ENCODE measurements around the gene RFXANK. TPM values are rescaled to one million over a fixed set of nuclear protein-coding genes. Genes with fewer than 3 reads are reported as not detected.

Gene RFXANK
- total RNA-seq, 1 experiment from 2014 or later: 78.7 TPM

GRCh38 chr19:19209372-19209771 is 17.3 kb downstream of the RFXANK start:
- DNase-seq (ENCODE audit: low spot score) (no peak), ATAC-seq (no peak)
- H3K27me3 Mint-ChIP-seq (ENCODE audit: low read depth): peaks cover 94% of the 10 kb centered on the region
- H3K4me3 Mint-ChIP-seq: no peak overlapping the region
- H3K9me3 Mint-ChIP-seq: peaks cover 7% of the 10 kb centered on the region; the same call in 1 of the 2 replicates
- H3K4me1 Mint-ChIP-seq: peaks cover 16% of the 10 kb centered on the region
- TF ChIP-seq EMX1 (CRISPR knock-in tag; IDR thresholded peaks at IDR 0.05): no peak
- TF ChIP-seq NFATC4 (CRISPR knock-in tag; IDR thresholded peaks at IDR 0.05): no peak
- TF ChIP-seq ERG (CRISPR knock-in tag; IDR thresholded peaks at IDR 0.05): no peak
- no peak for TF ChIP-seq NR1H2 (CRISPR knock-in tag; IDR thresholded peaks at IDR 0.05)
- no peak for TF ChIP-seq TEAD1 (CRISPR knock-in tag; IDR thresholded peaks at IDR 0.05)
- POLR2A ChIA-PET: no interaction called here
- no peak overlapping the region for H3K27ac Mint-ChIP-seq
- no peaks in the 10 kb centered on the region for H3K36me3 Mint-ChIP-seq
- CTCF ChIA-PET: interaction anchor here (1.1 to 3.2 kb wide), 3 partner anchors 16 to 93 kb away, joined by 3 to 13 read pairs (median 8); no protein-coding TSS in a partner anchor

- CTCF ChIA-PET: interaction anchor here (0.7 to 1.5 kb wide), 4 partner anchors 9 to 96 kb away, joined by 3 to 5 read pairs (median 4); partner anchors contain the start of gene NR2C2AP
- ATAC-seq (peak; percentile 80), DNase-seq (ENCODE audit: low spot score) (peak; percentile 65)
- Mint-ChIP-seq H3K27me3 (ENCODE audit: low read depth) (peaks cover 85% of the 10 kb centered on the region), H3K27ac (no peak within 1 kb of the TSS), H3K9me3 (peaks cover 7% of the 10 kb centered on the region; the same call in 1 of the 2 replicates), H3K4me1 (peaks cover 14% of the 10 kb centered on the region), H3K36me3 (no peaks in the 10 kb centered on the region), H3K4me3 (peak within 1 kb of the TSS; percentile 70)
- POLR2A ChIA-PET: interaction anchor here (0.9 kb wide), 1 partner anchor 86 kb away, joined by 3 read pairs; no protein-coding TSS in a partner anchor
- TF ChIP-seq MLX (CRISPR knock-in tag; IDR thresholded peaks at IDR 0.05): no peak
- TF ChIP-seq FOXP1 (CRISPR knock-in tag; IDR thresholded peaks at IDR 0.05; ENCODE audit: borderline replicate concordance): no peak
- no peak for TF ChIP-seq RORB (CRISPR knock-in tag; IDR thresholded peaks at IDR 0.05)
- no peak for TF ChIP-seq ZSCAN18 (CRISPR knock-in tag; IDR thresholded peaks at IDR 0.05)
- peak; percentile 80; the same call in 1 of the 2 replicates for TF ChIP-seq GTF2I (CRISPR knock-in tag; conservative IDR thresholded peaks at IDR 0.05)
- 0 out of 2 replicates have a peak, but pooled peaks have one; percentile 8 for TF ChIP-seq NFYB (CRISPR knock-in tag; conservative IDR thresholded peaks at IDR 0.05; ENCODE audit: low read depth)
- TF ChIP-seq ZNF281 (CRISPR knock-in tag; IDR thresholded peaks at IDR 0.05): no peak
- TF ChIP-seq ZNF138 (CRISPR knock-in tag; conservative IDR thresholded peaks at IDR 0.05): no peak
- TF ChIP-seq CREM (CRISPR knock-in tag; IDR thresholded peaks at IDR 0.05): no peak
- TF ChIP-seq E2F1 (CRISPR knock-in tag; IDR thresholded peaks at IDR 0.05): no peak
- TF ChIP-seq JUN (CRISPR knock-in tag; IDR thresholded peaks at IDR 0.05): no peak
- no peak for TF ChIP-seq ZNF532 (CRISPR knock-in tag; IDR thresholded peaks at IDR 0.05; ENCODE audit: borderline replicate concordance)
- TF ChIP-seq HMGXB4 (CRISPR knock-in tag; IDR thresholded peaks at IDR 0.05): 0 out of 2 replicates have a peak, but pooled peaks have one; percentile 21
- TF ChIP-seq ZNF416 (CRISPR knock-in tag; IDR thresholded peaks at IDR 0.05): no peak
Measured at GRCh38 chr19:19211499-19212420, 19.7 kb downstream of the RFXANK start, which contains the start of gene NCAN. Gene NCAN, plus strand, starts transcription at chr19:19211958. Its CDS starts 4,996 bp downstream, at chr19:19216954.
